Heart left ventricle (tissue), 16 donors: Measurements from ENCODE around the gene ZNF516. TPM values are rescaled to one million over a fixed set of nuclear protein-coding genes. Genes with fewer than 3 reads are reported as not detected.

ENCODE experiments used
- ATAC-seq, 4 donors: fragments of 200-7000 bp; cut with Tn5 transposase; one replicate each; pipeline ENCODE4 v1.9.1; 2020 to 2022; ENCODE audit warnings: moderate library complexity in 4 of 4, mild to moderate bottlenecking in 3 of 4, moderate number of reproducible peaks in 1 of 4
- DNase-seq, 5 donors: peaks; one replicate each; pipeline ENCODE4 v3.0.0-alpha.2; 2020
- H3K27ac ChIP-seq, 12 donors: fragments of 200-600 bp; sonication (generic) in 4 of 12; one replicate each; pipeline versions ENCODE4 v1.5.0 to v1.8.0; 2016 to 2022; ENCODE audit warnings: mild to moderate bottlenecking in 2 of 12
- H3K27me3 ChIP-seq, 9 donors: fragments of 200-600 bp; sonication (generic) in 2 of 9; one replicate each; pipeline versions ENCODE4 v1.5.1 to v1.8.0; 2016 to 2022; ENCODE audit warnings: mild to moderate bottlenecking in 3 of 9
- H3K36me3 ChIP-seq, 9 donors: fragments of 200-600 bp; sonication (generic) in 2 of 9; one replicate each; pipeline versions ENCODE4 v1.5.0 to v1.8.0; 2018 to 2022; ENCODE audit warnings: mild to moderate bottlenecking in 2 of 9
- H3K4me1 ChIP-seq, 12 donors: fragments of 200-600 bp; sonication (generic) in 4 of 12; one replicate each; pipeline versions ENCODE4 v1.5.0 to v1.8.0; 2016 to 2022; ENCODE audit warnings: mild to moderate bottlenecking in 3 of 12
- H3K4me3 ChIP-seq, 12 donors: fragments of 200-600 bp; sonication (generic) in 4 of 12; one replicate each; pipeline versions ENCODE4 v1.5.0 to v1.8.0; 2017 to 2022; ENCODE audit warnings: mild to moderate bottlenecking in 9 of 12, moderate library complexity in 4 of 12
- H3K9me3 ChIP-seq, 12 donors: fragments of 200-600 bp; sonication (generic) in 4 of 12; one replicate each; pipeline versions ENCODE4 v1.5.0 to v1.8.0; 2016 to 2022; ENCODE audit warnings: mild to moderate bottlenecking in 1 of 12
- CTCF ChIP-seq, 12 donors: fragments of 200-600 bp; sonication (generic) in 4 of 12; IDR thresholded peaks; one replicate each; pipeline versions ENCODE4 v1.5.0 to v1.8.0; 2018 to 2022; ENCODE audit warnings: antibody characterized with exemption in 12 of 12, mild to moderate bottlenecking in 5 of 12
- POLR2A ChIP-seq, 2 donors: fragments of 450-650 bp; IDR thresholded peaks; one replicate each; pipeline ENCODE4 v1.6.1; 2017; ENCODE audit warnings: antibody characterized with exemption in 2 of 2, mild to moderate bottlenecking in 2 of 2, moderate library complexity in 2 of 2
- WGBS, 4 donors: extraction: QIAGEN DNeasy Blood & Tissue Kit in 2 of 4; methylation state at CpG; one replicate each; pipeline versions ENCODE4 v1.1.5 to v1.1.7; 2013 to 2018; 5-methylcytosine and 5-hydroxymethylcytosine counted together
- intact Hi-C, 10 donors: fragments of 100-400 bp; cut with DNase I; formaldehyde crosslinking; loops; one replicate each; pipeline versions ENCODE4 v1.11.1 to v1.14.2; 2022
- polyA plus RNA-seq, 2 donors: library from polyadenylated mRNA; stranded (reverse); fragments of 200-250 nt; gene quantifications; one replicate each; pipeline ENCODE4 v1.2.3, GENCODE V29; 2013
- total RNA-seq, 9 donors: library from RNA; depleted of rRNA in 2 of 9; stranded (reverse); fragments of >200 nt in 2 of 9; fragmentation: NEBNext Ultra II Directional in 3 of 9; extraction: Animal tissue kit (Norgen Biotek cat#: 25700) in 3 of 9; gene quantifications; one replicate each; pipeline versions ENCODE4 v1.1.0 to v1.2.4, GENCODE V29; 2016 to 2023
- donor health status: ischemic (EF 13 %, LVEDD 7.1; RV severe dilation, severe dysfunction).
- donor health status: healthy with polysubstance abuse.
- donor health status: DM: no; HTN: yes; CAD: no.
- donor health status: DM: no; HTN: no; CAD: no.
- donor health status: ischemic (EF 25% LVEDD 6.9; RV normal size, moderate dysfunction).
- donor health status: ischemic (EF 25% LVEDD 5.7; RV mildly dilated, moderate dysfunction).
- donor health status: healthy.
- donor health status: DM: yes; HTN: yes; CAD: no.
- donor health status: ischemic (EF 35%, LVEDD 5.7; RV mildly dilated, moderate dysfunction).
- donor health status: nonischemic (EF 11% LVEDD 7.7; RV severe dilation, severe dysfunction).
- donor health status: DM: yes; HTN: yes; CAD: no.
- donor health status: PGD.
- donor health status: ischemic (EF 29% LVEDD 5.4; RV normal size, mild dysfunction).
- donor health status: nonischemic (EF 23%, LVEDD 6.1; RV moderate dilation, normal function).

The ZNF516 gene
- total and polyA plus RNA-seq, 11 donors = 4.8 to 24.8 (median 14.6) TPM

GRCh38 chr18:76317136-76317535 is 177.9 kb downstream of the ZNF516 start:
- Histone ChIP-seq H3K4me1 (no peaks in the 10 kb centered on the region), H3K36me3 (no peaks in the 10 kb centered on the region), H3K4me3 (no peak overlapping the region), H3K9me3 (no peaks in the 10 kb centered on the region), H3K27me3 (peaks cover 0 to 5% (median 0%) of the 10 kb centered on the region in 9 donors), H3K27ac (no peak overlapping the region)
- TF ChIP-seq CTCF (IDR thresholded peaks at IDR 0.05) (no peak), POLR2A (IDR thresholded peaks at IDR 0.05) (no peak)
- DNase-seq (no peak), ATAC-seq (no peak)
- intact Hi-C loops = no loop called here
- 82 to 92% (median 87%) methylated on average over 1 of the region's 1 CpG for WGBS, 4 donors

GRCh38 chr18:76315722-76316230 is 179.3 kb downstream of the ZNF516 start:
- no peaks in the 10 kb centered on the region for H3K9me3 ChIP-seq
- H3K27me3 ChIP-seq = peaks cover 0 to 5% (median 0%) of the 10 kb centered on the region in 9 donors
- WGBS, 4 donors = 46 to 59% (median 51%) methylated on average over 5 of the region's 5 CpGs
- no peaks in the 10 kb centered on the region for H3K36me3 ChIP-seq
- no peak for ATAC-seq
- no peaks in the 10 kb centered on the region for H3K4me1 ChIP-seq
- no peak for DNase-seq
- TF ChIP-seq CTCF (IDR thresholded peaks at IDR 0.05) (no peak), POLR2A (IDR thresholded peaks at IDR 0.05) (no peak)
- no peak overlapping the region for H3K27ac ChIP-seq
- intact Hi-C loops = no loop called here
- H3K4me3 ChIP-seq = no peak overlapping the region

- no peaks in the 10 kb centered on the region for H3K9me3 ChIP-seq
- no peak overlapping the region for H3K4me3 ChIP-seq
- no peak for DNase-seq
- H3K4me1 ChIP-seq = no peaks in the 10 kb centered on the region
- H3K27ac ChIP-seq = no peak overlapping the region
- intact Hi-C loops = no loop called here
- no peaks in the 10 kb centered on the region for H3K36me3 ChIP-seq
- ATAC-seq = no peak
- WGBS, 4 donors = 39 to 47% (median 41%) methylated on average over 6 of the region's 6 CpGs
- H3K27me3 ChIP-seq = peaks cover 0 to 5% (median 0%) of the 10 kb centered on the region in 9 donors
- TF ChIP-seq POLR2A (IDR thresholded peaks at IDR 0.05) (no peak), CTCF (IDR thresholded peaks at IDR 0.05) (no peak)
Measured at GRCh38 chr18:76314496-76314895, 180.5 kb downstream of the ZNF516 start.

- WGBS, 4 donors = 6 to 15% (median 14%) methylated on average over 3 of the region's 3 CpGs
- Histone ChIP-seq H3K27ac (no peak overlapping the region), H3K36me3 (no peaks in the 10 kb centered on the region), H3K4me1 (no peaks in the 10 kb centered on the region), H3K27me3 (peaks cover 0 to 5% (median 0%) of the 10 kb centered on the region in 9 donors), H3K9me3 (no peaks in the 10 kb centered on the region), H3K4me3 (no peak overlapping the region)
- no peak for TF ChIP-seq POLR2A (IDR thresholded peaks at IDR 0.05)
- no peak for TF ChIP-seq CTCF (IDR thresholded peaks at IDR 0.05)
- no peak for DNase-seq
- no peak for ATAC-seq
- intact Hi-C loops = no loop called here
Measured at GRCh38 chr18:76314015-76314414, 181.0 kb downstream of the ZNF516 start.
